ENCODE results near the gene GIGYF2.
"Not testable (repeated sequence)": the region's sequence is repeated elsewhere in the genome, so short reads cannot be mapped to it uniquely, and the experiment has no call there.

GIGYF2 gene

GRCh38 chr2:232697807-232698110 is 628 bp downstream of the GIGYF2 start:
- DNase-seq (ENCODE audit: low read depth in 1 of 2, low spot score in 1 of 2), result peak in 1 of 2 experiments; percentile 13
- in situ Hi-C loops (cut with HindIII; ENCODE audit: low pct_unique_long_range_greater_than_20kb, low sequenced_read_pairs), result no loop called here
- no peak for TF ChIP-seq JUND (IDR thresholded peaks at IDR 0.05; ENCODE audit: low read depth)

DNA sequence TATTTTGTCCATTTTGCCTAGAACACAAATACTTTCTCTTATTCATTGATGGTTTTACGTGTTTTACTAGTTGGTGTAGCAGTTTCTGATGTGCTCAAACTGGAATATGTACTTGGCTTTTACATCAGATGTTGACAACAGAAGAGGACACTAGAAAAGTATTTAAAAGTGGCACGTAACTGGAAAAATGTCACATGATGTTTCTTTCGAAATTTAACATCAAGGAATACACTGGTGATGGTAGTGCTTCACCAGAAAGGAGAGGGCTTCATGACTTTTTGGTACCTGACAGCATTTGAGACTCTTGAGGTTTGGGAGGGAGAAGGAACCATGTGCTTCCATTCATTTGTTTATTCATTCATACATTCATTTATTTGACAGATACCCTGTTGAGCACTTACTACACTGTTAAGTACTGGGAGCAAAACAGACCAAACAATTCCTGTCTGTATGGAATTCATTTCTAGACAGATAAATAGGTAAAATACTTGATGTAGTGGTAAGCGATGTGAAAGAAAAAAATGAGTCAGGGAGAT is 1.5 kb downstream of the GIGYF2 start:
- TF ChIP-seq JUND (IDR thresholded peaks at IDR 0.05; ENCODE audit: low read depth), result no peak
- no peak for DNase-seq (ENCODE audit: low read depth in 1 of 2, low spot score in 1 of 2)
- in situ Hi-C loops (cut with HindIII; ENCODE audit: low pct_unique_long_range_greater_than_20kb, low sequenced_read_pairs), result no loop called here

DNA sequence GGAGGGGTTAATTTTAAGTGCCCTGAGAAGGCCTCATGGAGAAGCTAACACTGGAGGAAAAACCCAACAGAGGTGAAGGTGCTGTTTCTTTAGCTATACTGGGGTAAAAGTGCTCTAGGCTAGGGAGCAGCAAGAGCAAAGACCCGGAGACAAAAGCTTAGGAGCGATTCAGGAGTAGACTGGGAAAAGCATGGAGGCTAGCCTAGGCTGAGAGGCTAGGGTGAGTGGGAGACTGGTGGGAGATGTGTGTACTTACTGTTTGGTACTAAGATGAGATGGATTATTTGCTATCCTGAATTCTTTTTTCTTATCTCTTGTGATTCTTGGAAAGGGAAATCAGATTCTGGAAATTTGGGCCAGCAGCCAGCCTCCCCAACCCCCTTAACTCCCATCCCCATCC is 2.0 kb downstream of the GIGYF2 start:
- TF ChIP-seq JUND (IDR thresholded peaks at IDR 0.05; ENCODE audit: low read depth), result no peak
- no peak for DNase-seq (ENCODE audit: low read depth in 1 of 2, low spot score in 1 of 2)
- in situ Hi-C loops (cut with HindIII; ENCODE audit: low pct_unique_long_range_greater_than_20kb, low sequenced_read_pairs), result no loop called here

DNA sequence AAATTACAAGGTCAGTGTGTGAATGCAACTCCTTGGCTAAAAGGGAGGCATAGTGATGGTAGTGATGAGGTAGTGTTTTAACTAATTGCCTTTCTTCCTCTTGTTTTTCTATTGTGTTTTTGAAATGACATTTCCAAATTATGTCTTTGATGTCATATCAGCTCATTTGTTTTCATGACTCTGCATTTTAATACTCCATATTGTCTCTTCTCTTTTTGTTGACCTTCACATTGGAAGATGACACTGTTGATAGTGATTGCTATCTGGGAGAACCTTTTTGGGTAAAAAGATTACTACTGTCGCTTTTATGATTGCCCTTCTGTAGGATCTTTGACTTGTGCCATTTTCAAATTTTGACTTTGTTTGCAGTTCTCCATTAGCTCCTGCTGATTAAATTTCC is 3.0 kb downstream of the GIGYF2 start:
- no peak for TF ChIP-seq JUND (IDR thresholded peaks at IDR 0.05; ENCODE audit: low read depth)
- no peak for DNase-seq (ENCODE audit: low read depth in 1 of 2, low spot score in 1 of 2)
- in situ Hi-C loops (cut with HindIII; ENCODE audit: low pct_unique_long_range_greater_than_20kb, low sequenced_read_pairs), result no loop called here

DNA sequence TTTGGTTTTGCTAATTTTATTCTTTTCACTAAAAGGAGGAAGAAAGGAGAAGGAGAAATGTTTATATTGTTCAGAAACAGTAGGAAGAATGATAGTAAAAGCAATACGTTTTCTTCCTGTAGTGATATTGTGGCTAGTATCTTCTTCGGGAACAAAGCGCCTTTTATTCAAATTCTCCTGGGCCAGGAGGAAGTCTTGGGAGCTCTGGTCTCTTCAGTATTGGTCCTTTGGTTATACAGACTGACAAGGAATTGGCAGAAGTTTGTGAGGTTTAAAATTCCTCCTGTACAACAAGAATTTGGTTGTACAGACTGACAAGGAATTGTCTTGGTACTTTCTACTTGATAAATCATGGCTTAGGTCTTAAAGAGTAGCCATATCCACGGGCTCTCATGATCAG is 9.9 kb downstream of the GIGYF2 start:
- TF ChIP-seq JUND (IDR thresholded peaks at IDR 0.05; ENCODE audit: low read depth), result no peak
- no peak for DNase-seq (ENCODE audit: low read depth in 1 of 2, low spot score in 1 of 2)
- in situ Hi-C loops (cut with HindIII; ENCODE audit: low pct_unique_long_range_greater_than_20kb, low sequenced_read_pairs), result no loop called here

DNA sequence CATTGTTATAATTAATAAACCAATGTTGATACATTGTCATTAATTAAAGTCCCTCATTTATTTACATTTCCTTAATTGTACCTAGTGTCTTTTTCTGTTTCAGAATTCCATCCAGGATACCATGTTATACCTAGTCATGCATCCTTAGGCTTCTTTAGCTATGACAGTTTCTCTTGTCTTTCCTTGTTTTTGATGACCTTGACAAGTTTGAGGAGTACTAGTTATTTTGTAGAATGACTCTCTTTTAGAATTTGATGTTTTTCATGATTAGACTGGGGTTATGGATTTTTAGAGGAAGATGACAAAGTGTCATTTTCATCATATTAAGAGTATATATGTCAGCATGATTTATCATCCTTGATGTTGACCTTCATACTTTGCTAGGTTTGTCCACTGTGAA is 16.4 kb downstream of the GIGYF2 start:
- in situ Hi-C loops (cut with HindIII; ENCODE audit: low pct_unique_long_range_greater_than_20kb, low sequenced_read_pairs), result no loop called here
- no peak for TF ChIP-seq JUND (IDR thresholded peaks at IDR 0.05; ENCODE audit: low read depth)
- DNase-seq (ENCODE audit: low read depth in 1 of 2, low spot score in 1 of 2), result no peak

- TF ChIP-seq JUND (IDR thresholded peaks at IDR 0.05; ENCODE audit: low read depth), result no peak
- no peak for DNase-seq (ENCODE audit: low read depth in 1 of 2, low spot score in 1 of 2)
- in situ Hi-C loops (cut with HindIII; ENCODE audit: low pct_unique_long_range_greater_than_20kb, low sequenced_read_pairs), result no loop called here
These were observed 17.8 kb downstream of the GIGYF2 start for GRCh38 chr2:232714969-232715368.

DNA sequence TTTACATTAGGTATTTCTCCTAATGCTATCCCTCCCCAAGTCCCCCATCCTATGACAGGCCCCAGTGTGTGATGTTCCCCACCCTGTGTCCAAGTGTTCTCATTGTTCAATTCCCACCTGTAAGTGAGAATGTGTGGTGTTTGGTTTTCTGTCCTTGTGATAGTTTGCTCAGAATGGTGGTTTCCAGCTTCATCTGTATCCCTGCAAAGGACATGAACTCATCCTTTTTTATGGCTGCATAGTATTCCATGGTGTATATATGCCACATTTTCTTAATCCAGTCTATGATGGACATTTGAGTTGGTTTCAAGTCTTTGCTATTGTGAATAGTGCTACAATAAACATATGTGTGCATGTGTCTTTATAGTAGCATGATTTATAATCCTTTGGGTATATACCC is 22.9 kb downstream of the GIGYF2 start:
- in situ Hi-C loops (cut with HindIII; ENCODE audit: low pct_unique_long_range_greater_than_20kb, low sequenced_read_pairs); DNase-seq (ENCODE audit: low read depth in 1 of 2, low spot score in 1 of 2): not testable (repeated sequence)

DNA sequence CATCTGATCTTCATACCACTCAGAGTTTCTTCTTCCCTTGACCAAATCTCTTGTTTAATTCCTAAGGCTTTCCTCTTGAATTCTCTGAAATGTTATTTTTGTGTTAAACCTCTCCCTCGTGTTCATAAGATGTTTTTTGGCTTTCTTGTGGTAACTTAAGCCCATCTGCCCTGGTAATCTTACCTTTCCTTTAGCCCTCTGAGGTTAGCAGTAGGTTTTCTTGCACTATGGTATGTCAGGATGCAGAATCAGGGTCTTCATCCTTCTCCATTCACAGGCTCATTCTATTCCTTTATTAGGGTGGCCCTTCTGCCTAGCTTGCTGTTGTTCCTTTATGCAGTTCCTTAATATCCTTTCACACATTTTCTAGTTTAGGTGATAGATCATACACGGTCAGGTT is 24.1 kb downstream of the GIGYF2 start:
- in situ Hi-C loops (cut with HindIII; ENCODE audit: low pct_unique_long_range_greater_than_20kb, low sequenced_read_pairs), result no loop called here
- TF ChIP-seq JUND (IDR thresholded peaks at IDR 0.05; ENCODE audit: low read depth), result no peak
- DNase-seq (ENCODE audit: low read depth in 1 of 2, low spot score in 1 of 2), result no peak

GRCh38 chr2:232721882-232722281 is 24.8 kb downstream of the GIGYF2 start:
- in situ Hi-C loops (cut with HindIII; ENCODE audit: low pct_unique_long_range_greater_than_20kb, low sequenced_read_pairs), result no loop called here
- no peak for DNase-seq (ENCODE audit: low read depth in 1 of 2, low spot score in 1 of 2)
- TF ChIP-seq JUND (IDR thresholded peaks at IDR 0.05; ENCODE audit: low read depth), result no peak

GRCh38 chr2:232723027-232723426 is 25.9 kb downstream of the GIGYF2 start:
- no peak for DNase-seq (ENCODE audit: low read depth in 1 of 2, low spot score in 1 of 2)
- no peak for TF ChIP-seq JUND (IDR thresholded peaks at IDR 0.05; ENCODE audit: low read depth)
- in situ Hi-C loops (cut with HindIII; ENCODE audit: low pct_unique_long_range_greater_than_20kb, low sequenced_read_pairs), result no loop called here

- in situ Hi-C loops (cut with HindIII; ENCODE audit: low pct_unique_long_range_greater_than_20kb, low sequenced_read_pairs), result no loop called here
- no peak for DNase-seq (ENCODE audit: low read depth in 1 of 2, low spot score in 1 of 2)
- TF ChIP-seq JUND (IDR thresholded peaks at IDR 0.05; ENCODE audit: low read depth), result no peak
These were observed 31.7 kb downstream of the GIGYF2 start for GRCh38 chr2:232728785-232729184.

DNA sequence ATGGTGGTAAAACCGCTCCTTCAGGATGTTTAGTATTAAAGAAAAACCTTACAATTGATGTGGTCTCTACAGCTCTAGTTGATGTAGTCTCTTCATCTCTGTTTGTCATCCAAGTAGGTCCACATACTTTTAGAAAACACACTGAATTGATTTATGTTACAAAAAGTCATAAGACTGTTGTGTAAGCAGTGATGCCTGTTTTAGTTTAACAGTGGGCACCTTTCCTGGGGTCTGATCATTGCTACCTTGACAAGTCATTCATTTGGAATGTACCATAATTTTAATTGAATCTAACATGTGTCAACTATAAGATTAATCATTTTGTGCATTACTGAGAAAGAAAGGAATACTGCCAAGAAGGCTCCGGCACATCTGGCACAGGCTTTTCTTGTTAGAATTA is 34.3 kb downstream of the GIGYF2 start:
- TF ChIP-seq JUND (IDR thresholded peaks at IDR 0.05; ENCODE audit: low read depth), result no peak
- in situ Hi-C loops (cut with HindIII; ENCODE audit: low pct_unique_long_range_greater_than_20kb, low sequenced_read_pairs), result no loop called here
- no peak for DNase-seq (ENCODE audit: low read depth in 1 of 2, low spot score in 1 of 2)

DNA sequence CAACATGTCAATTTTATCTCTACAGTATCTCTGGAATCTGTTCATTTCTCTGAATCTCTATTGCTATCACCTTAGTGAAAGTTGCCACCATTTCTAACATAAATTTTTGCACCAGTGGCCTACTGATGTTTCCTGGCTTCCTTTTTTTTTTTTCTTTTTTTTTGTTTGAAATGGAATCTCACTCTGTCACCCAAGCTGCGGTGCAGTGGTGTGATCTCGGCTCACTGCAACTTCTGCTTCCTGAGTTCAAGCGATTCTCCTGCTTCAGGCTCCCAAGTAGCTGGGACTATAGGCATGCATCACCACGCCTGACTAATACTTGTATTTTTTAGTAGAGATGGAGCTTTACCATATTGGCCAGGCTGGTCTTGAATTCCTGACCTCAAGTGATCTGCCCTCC is 44.2 kb downstream of the GIGYF2 start:
- no peak for DNase-seq (ENCODE audit: low read depth in 1 of 2, low spot score in 1 of 2)
- TF ChIP-seq JUND (IDR thresholded peaks at IDR 0.05; ENCODE audit: low read depth), result no peak
- in situ Hi-C loops (cut with HindIII; ENCODE audit: low pct_unique_long_range_greater_than_20kb, low sequenced_read_pairs), result no loop called here
